Keratinocyte (primary cell): ENCODE measurements around the gene MAB21L2. TPM values are rescaled to one million over a fixed set of nuclear protein-coding genes. Genes with fewer than 3 reads are reported as not detected.

Experiments
- DNase-seq: peaks from one replicate; pipeline ENCODE4 v3.0.0-alpha.2; 2011; ENCODE audit warnings: low read depth, missing footprints, low spot score
- FAIRE-seq: peaks from 2 replicates; lab custom pipeline; 2011; peaks lifted over from hg19 to GRCh38; lab: Jason Lieb, UNC
- H2AFZ ChIP-seq: 2 replicates; pipeline ENCODE4 v1.6.0; 2012; ENCODE audit warnings: low read length, control low read depth, inconsistent platforms; ENCODE audit not compliant: control insufficient read depth
- H3K27ac ChIP-seq: 2 replicates; pipeline ENCODE4 v1.5.1; 2011; ENCODE audit warnings: low read length; ENCODE audit not compliant: control insufficient read depth, insufficient read depth
- H3K27me3 ChIP-seq: 3 replicates; pipeline ENCODE4 v1.6.0; 2011; ENCODE audit warnings: low read length; ENCODE audit not compliant: control insufficient read depth, insufficient read depth; ENCODE audit errors: extremely low read depth
- H3K36me3 ChIP-seq, 2 experiments: 2 replicates in 1 of 2; 3 replicates in 1 of 2; pipeline ENCODE4 v1.5.1; 2011; ENCODE audit warnings: low read length in 2 of 2, mild to moderate bottlenecking in 1 of 2; ENCODE audit not compliant: control insufficient read depth in 2 of 2, insufficient read depth in 2 of 2; ENCODE audit errors: extremely low read depth in 1 of 2
- H3K4me1 ChIP-seq: 3 replicates; pipeline ENCODE4 v1.5.1; 2011; ENCODE audit warnings: low read length; ENCODE audit not compliant: control insufficient read depth, insufficient read depth; ENCODE audit errors: extremely low read depth
- H3K4me2 ChIP-seq: 3 replicates; pipeline ENCODE4 v1.6.0; 2011; ENCODE audit warnings: low read depth, low read length; ENCODE audit not compliant: control insufficient read depth, insufficient read depth; ENCODE audit errors: extremely low read depth
- H3K4me3 ChIP-seq, 3 experiments: fragments of 200-600 bp in 1 of 3; sonication (generic) in 1 of 3; 2 replicates in 2 of 3; 3 replicates in 1 of 3; pipeline ENCODE4 v1.5.1; 2011 to 2016; ENCODE audit warnings: low read length in 3 of 3, mild to moderate bottlenecking in 3 of 3, control low read depth in 2 of 3, inconsistent platforms in 1 of 3, low read depth in 1 of 3, mixed read lengths in 1 of 3, mixed run types in 1 of 3, moderate library complexity in 1 of 3; ENCODE audit not compliant: control insufficient read depth in 2 of 3, insufficient read depth in 2 of 3; ENCODE audit errors: extremely low read depth in 1 of 3
- H3K79me2 ChIP-seq: 2 replicates; pipeline ENCODE4 v1.6.0; 2012; ENCODE audit warnings: low read length; ENCODE audit not compliant: control insufficient read depth, insufficient read depth
- H3K9ac ChIP-seq: 3 replicates; pipeline ENCODE4 v1.6.0; 2011; ENCODE audit warnings: low read length; ENCODE audit not compliant: control insufficient read depth, insufficient read depth; ENCODE audit errors: extremely low read depth
- H3K9me1 ChIP-seq: 3 replicates; pipeline ENCODE4 v1.6.0; 2011; ENCODE audit warnings: low read length; ENCODE audit not compliant: control insufficient read depth, insufficient read depth; ENCODE audit errors: extremely low read depth
- H3K9me3 ChIP-seq: 2 replicates; pipeline ENCODE4 v1.5.1; 2012; ENCODE audit warnings: low read depth, low read length; ENCODE audit not compliant: control insufficient read depth
- H4K20me1 ChIP-seq: 3 replicates; pipeline ENCODE4 v1.6.0; 2011; ENCODE audit warnings: low read length; ENCODE audit not compliant: control insufficient read depth, insufficient read depth; ENCODE audit errors: extremely low read depth
- EZH2 ChIP-seq: IDR thresholded peaks from one replicate; pipeline ENCODE4 v1.6.1; 2012; ENCODE audit warnings: inconsistent platforms, mild to moderate bottlenecking, low read length, moderate library complexity
- dilution Hi-C: fragments of 300-500 bp; cut with MboI; formaldehyde crosslinking; loops from one replicate; pipeline ENCODE4 v1.7.0; 2020; ENCODE audit warnings: low sequenced_read_pairs; ENCODE audit not compliant: extremely low pct_ligation_motif_present
- polyA plus RNA-seq, 5 experiments: library from polyadenylated mRNA; depleted of rRNA in 3 of 5; stranded (reverse) in 3 of 5; stranded (forward) in 1 of 5; unstranded in 1 of 5; fragments of >200 nt; gene quantifications; 1 replicate in 1 of 5; 2 replicates in 3 of 5; 3 replicates in 1 of 5; pipeline versions ENCODE4 v1.2.1 to v1.2.3, GENCODE V29; 2011 to 2012; ENCODE audit warnings: missing spikeins in 2 of 5, low read depth in 1 of 5, low replicate concordance in 1 of 5
- TF ChIP-seq, protein P1 (sequence below), 3 experiments: IDR thresholded peaks in 1 of 3; conservative IDR thresholded peaks in 1 of 3; optimal IDR thresholded peaks in 1 of 3; 2 replicates in 2 of 3; 3 replicates in 1 of 3; pipeline versions ENCODE3 to v1.5.1; 2011; ENCODE audit warnings: low read length in 3 of 3, mild to moderate bottlenecking in 3 of 3, moderate library complexity in 2 of 3, control low read depth in 1 of 3, inconsistent platforms in 1 of 3; ENCODE audit not compliant: insufficient read depth in 2 of 3; ENCODE audit errors: extremely low read depth in 1 of 3

The MAB21L2 gene
- polyA plus RNA-seq, 1 donor (not counting 4 experiments of a cell fraction or from before 2014, with no cell fraction given), result not detected

- Histone ChIP-seq H3K27me3 (no peaks in the 10 kb centered on the region), H3K36me3 (peaks cover 8 to 10% of the 10 kb centered on the region in 2 experiments), H3K4me1 (no peaks in the 10 kb centered on the region), H3K4me3 (no peak overlapping the region), H4K20me1 (no peaks in the 10 kb centered on the region), H3K4me2 (no peak overlapping the region), H3K9ac (no peak overlapping the region), H3K27ac (no peak overlapping the region), H2AFZ (no peak overlapping the region), H3K9me1 (no peaks in the 10 kb centered on the region), H3K79me2 (no peaks in the 10 kb centered on the region), H3K9me3 (peaks cover 2% of the 10 kb centered on the region)
- DNase-seq, result no peak
- FAIRE-seq, result no peak
- TF ChIP-seq EZH2, result no peak
- TF ChIP-seq, protein P1, sequence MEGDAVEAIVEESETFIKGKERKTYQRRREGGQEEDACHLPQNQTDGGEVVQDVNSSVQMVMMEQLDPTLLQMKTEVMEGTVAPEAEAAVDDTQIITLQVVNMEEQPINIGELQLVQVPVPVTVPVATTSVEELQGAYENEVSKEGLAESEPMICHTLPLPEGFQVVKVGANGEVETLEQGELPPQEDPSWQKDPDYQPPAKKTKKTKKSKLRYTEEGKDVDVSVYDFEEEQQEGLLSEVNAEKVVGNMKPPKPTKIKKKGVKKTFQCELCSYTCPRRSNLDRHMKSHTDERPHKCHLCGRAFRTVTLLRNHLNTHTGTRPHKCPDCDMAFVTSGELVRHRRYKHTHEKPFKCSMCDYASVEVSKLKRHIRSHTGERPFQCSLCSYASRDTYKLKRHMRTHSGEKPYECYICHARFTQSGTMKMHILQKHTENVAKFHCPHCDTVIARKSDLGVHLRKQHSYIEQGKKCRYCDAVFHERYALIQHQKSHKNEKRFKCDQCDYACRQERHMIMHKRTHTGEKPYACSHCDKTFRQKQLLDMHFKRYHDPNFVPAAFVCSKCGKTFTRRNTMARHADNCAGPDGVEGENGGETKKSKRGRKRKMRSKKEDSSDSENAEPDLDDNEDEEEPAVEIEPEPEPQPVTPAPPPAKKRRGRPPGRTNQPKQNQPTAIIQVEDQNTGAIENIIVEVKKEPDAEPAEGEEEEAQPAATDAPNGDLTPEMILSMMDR (optimal IDR thresholded peaks at IDR 0.05 in 1 of 3, IDR thresholded peaks at IDR 0.05 in 1 of 3, conservative IDR thresholded peaks at IDR 0.05 in 1 of 3; ENCODE audit: extremely low read depth in 1 of 3, insufficient read depth in 2 of 3, low read length in 3 of 3), result no peak
- dilution Hi-C loops, result no loop called here
Observed at GRCh38 chr4:150586162-150586810, 4.3 kb downstream of the MAB21L2 start.

GRCh38 chr4:150588316-150588715, 6.4 kb downstream of the MAB21L2 start:
- Histone ChIP-seq H3K4me2 (no peak overlapping the region), H3K79me2 (no peaks in the 10 kb centered on the region), H3K36me3 (peaks cover under 1 to 5% of the 10 kb centered on the region in 2 experiments), H3K27ac (no peak overlapping the region), H3K4me3 (no peak overlapping the region), H4K20me1 (no peaks in the 10 kb centered on the region), H3K27me3 (no peaks in the 10 kb centered on the region), H3K9me1 (no peaks in the 10 kb centered on the region), H2AFZ (no peak overlapping the region), H3K4me1 (no peaks in the 10 kb centered on the region), H3K9me3 (peaks cover under 1% of the 10 kb centered on the region), H3K9ac (no peak overlapping the region)
- FAIRE-seq, result no peak
- TF ChIP-seq EZH2, result no peak
- TF ChIP-seq, protein P1 (optimal IDR thresholded peaks at IDR 0.05 in 1 of 3, IDR thresholded peaks at IDR 0.05 in 1 of 3, conservative IDR thresholded peaks at IDR 0.05 in 1 of 3; ENCODE audit: extremely low read depth in 1 of 3, insufficient read depth in 2 of 3, low read length in 3 of 3), result no peak
- DNase-seq, result no peak
- dilution Hi-C loops, result no loop called here
